Measurements from ENCODE around the gene CDH4. TPM values are rescaled to one million over a fixed set of nuclear protein-coding genes. Genes with fewer than 3 reads are reported as not detected.

Gene CDH4
- total RNA-seq, 1 donor from 2014 or later = 2.9 TPM

DNA sequence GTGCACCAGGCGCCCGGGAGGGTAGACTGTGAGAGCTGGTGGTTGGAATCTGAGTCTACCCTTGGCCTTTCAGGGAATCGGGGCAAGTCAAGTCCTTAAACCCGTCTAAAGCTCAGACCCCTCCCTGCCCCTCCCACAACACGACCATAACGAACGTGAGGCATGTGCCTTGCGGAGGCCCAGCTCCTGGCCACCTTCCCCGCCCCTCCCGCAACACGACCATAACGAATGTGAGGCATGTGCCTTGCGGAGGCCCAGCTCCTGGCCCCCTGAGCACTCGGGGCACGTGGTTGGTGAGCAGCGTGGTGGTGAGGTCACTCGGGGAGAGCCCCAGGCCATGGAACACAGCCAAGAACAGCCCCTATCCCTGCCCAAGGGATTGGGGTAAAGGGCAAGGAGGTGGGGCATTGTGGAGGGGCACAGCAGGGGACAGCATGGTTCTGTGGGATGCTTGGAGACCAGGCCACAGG, 681.5 kb downstream of the CDH4 start:
- Histone ChIP-seq H3K4me1 (peaks cover 10% of the 10 kb centered on the region), H3K27ac (no peak overlapping the region), H3K4me3 (no peak overlapping the region), H3K79me2 (ENCODE audit: low read depth) (no peaks in the 10 kb centered on the region), H3K9ac (no peak overlapping the region), H3F3A (ENCODE audit: low read depth) (peaks cover 4% of the 10 kb centered on the region), H2AFZ (replicated peaks) (no peak overlapping the region), H3K36me3 (no peaks in the 10 kb centered on the region), H3K4me2 (no peak overlapping the region), H3K9me3 (ENCODE audit: low read depth) (no peaks in the 10 kb centered on the region), H4K20me1 (ENCODE audit: low read depth) (no peaks in the 10 kb centered on the region), H3K27me3 (no peaks in the 10 kb centered on the region)
- H3K27ac Mint-ChIP-seq = no peak overlapping the region
- DNase-seq (ENCODE audit: low spot score) = no peak
- peaks cover 2% of the 10 kb centered on the region for H3K9me3 Mint-ChIP-seq
- H3K4me1 Mint-ChIP-seq = peaks cover 10% of the 10 kb centered on the region
- H3K27me3 Mint-ChIP-seq (ENCODE audit: insufficient read depth, low read depth) = peaks cover 2% of the 10 kb centered on the region
- TF ChIP-seq, protein P1, sequence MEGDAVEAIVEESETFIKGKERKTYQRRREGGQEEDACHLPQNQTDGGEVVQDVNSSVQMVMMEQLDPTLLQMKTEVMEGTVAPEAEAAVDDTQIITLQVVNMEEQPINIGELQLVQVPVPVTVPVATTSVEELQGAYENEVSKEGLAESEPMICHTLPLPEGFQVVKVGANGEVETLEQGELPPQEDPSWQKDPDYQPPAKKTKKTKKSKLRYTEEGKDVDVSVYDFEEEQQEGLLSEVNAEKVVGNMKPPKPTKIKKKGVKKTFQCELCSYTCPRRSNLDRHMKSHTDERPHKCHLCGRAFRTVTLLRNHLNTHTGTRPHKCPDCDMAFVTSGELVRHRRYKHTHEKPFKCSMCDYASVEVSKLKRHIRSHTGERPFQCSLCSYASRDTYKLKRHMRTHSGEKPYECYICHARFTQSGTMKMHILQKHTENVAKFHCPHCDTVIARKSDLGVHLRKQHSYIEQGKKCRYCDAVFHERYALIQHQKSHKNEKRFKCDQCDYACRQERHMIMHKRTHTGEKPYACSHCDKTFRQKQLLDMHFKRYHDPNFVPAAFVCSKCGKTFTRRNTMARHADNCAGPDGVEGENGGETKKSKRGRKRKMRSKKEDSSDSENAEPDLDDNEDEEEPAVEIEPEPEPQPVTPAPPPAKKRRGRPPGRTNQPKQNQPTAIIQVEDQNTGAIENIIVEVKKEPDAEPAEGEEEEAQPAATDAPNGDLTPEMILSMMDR (IDR thresholded peaks at IDR 0.05) = no peak
- TF ChIP-seq EZH2phosphoT487 (IDR thresholded peaks at IDR 0.05) = no peak
- no peak for TF ChIP-seq EZH2 (IDR thresholded peaks at IDR 0.05)
- peaks cover 7% of the 10 kb centered on the region for H3K36me3 Mint-ChIP-seq
- no peak overlapping the region for H3K4me3 Mint-ChIP-seq

DNA sequence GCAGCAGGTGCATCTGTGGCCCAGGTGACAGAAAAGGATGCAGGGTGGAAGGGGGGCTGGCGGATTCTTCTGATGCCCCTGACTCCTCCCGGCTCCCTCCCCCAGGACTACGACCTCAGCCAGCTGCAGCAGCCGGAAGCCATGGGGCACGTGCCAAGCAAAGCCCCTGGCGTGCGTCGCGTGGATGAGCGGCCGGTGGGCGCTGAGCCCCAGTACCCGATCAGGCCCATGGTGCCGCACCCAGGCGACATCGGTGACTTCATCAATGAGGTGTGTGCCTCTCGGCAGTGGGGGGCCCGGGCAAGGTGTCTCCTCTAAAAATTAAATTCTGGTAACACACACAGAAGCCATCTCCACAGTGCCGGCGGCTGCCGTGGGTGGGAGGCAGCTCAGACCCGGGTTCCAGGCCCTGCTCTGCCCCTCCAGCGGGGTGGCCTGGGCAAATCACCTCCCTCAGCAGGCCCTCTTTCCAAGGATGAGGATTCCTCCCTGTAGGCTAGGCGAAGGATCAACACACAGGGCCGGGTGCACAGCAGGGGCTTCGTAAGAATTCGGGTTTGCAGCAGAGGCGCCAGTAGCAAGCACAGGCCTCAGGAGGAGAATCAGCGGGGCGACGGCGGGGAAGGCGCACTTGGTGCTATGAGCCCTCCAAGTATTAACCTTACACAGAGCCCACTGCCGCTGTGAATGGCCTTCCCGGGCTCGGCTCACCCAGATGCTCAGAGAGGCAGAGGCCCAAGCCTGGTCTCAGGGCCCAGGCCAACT, 682.1 kb downstream of the CDH4 start:
- Histone ChIP-seq H3K4me1 (peaks cover 10% of the 10 kb centered on the region), H3K27me3 (no peaks in the 10 kb centered on the region), H3K9me3 (ENCODE audit: low read depth) (no peaks in the 10 kb centered on the region), H3K36me3 (no peaks in the 10 kb centered on the region), H3K4me2 (no peak overlapping the region), H3K79me2 (ENCODE audit: low read depth) (no peaks in the 10 kb centered on the region), H2AFZ (replicated peaks) (no peak overlapping the region), H3F3A (ENCODE audit: low read depth) (peaks cover 4% of the 10 kb centered on the region), H3K27ac (no peak overlapping the region), H3K9ac (no peak overlapping the region), H3K4me3 (no peak overlapping the region), H4K20me1 (ENCODE audit: low read depth) (no peaks in the 10 kb centered on the region)
- H3K4me3 Mint-ChIP-seq = no peak overlapping the region
- no peak overlapping the region for H3K27ac Mint-ChIP-seq
- no peak for TF ChIP-seq EZH2phosphoT487 (IDR thresholded peaks at IDR 0.05)
- DNase-seq (ENCODE audit: low spot score) = peak; percentile 39
- H3K36me3 Mint-ChIP-seq = peaks cover 6% of the 10 kb centered on the region
- H3K27me3 Mint-ChIP-seq (ENCODE audit: insufficient read depth, low read depth) = peaks cover 2% of the 10 kb centered on the region
- H3K4me1 Mint-ChIP-seq = peaks cover 10% of the 10 kb centered on the region
- H3K9me3 Mint-ChIP-seq = no peaks in the 10 kb centered on the region

DNA sequence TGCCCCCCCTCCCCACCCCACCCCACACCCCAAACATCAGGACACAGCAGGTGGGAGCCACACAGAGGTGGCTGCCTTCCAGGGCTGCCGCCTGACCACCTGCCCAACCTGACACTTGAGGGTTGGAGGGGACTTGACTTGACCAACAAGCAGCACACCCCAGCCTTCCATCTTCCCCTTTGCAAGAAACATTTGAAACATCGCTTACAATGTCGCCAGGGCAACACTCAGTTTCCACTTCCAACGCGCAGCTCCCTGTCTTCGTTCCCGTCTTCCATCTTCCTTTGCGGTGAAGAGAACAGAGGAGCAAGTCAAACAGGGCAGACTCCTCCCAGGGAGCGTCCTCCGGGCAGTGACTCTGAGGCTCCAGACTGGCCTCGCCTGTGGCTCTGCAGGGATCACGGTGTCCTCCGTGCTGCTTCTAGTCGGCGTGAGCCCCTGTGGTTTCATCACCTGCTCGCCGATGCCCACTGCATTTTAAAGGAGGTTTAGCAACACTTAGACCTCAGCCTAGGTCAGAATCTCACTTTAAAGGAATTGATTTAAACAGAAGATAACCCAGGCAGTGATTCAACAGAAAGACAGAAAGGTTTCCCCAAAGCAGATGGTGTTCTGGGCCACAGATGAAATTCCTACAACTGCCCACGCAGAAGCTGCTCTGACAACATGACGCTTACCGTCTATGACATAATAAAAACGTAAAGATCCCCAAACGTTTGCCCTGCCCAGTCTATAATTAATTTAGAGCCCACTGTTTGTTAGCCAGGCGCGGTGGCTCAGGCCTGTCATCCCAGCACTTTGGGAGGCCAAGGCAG, 682.9 kb downstream of the CDH4 start:
- peaks cover 10% of the 10 kb centered on the region for H3K4me1 ChIP-seq
- no peaks in the 10 kb centered on the region for H3K36me3 ChIP-seq
- no peaks in the 10 kb centered on the region for H3K27me3 ChIP-seq
- Mint-ChIP-seq H3K27me3 (ENCODE audit: insufficient read depth, low read depth) (peaks cover 2% of the 10 kb centered on the region), H3K4me3 (no peak overlapping the region), H3K27ac (no peak overlapping the region), H3K9me3 (no peaks in the 10 kb centered on the region), H3K36me3 (peaks cover 6% of the 10 kb centered on the region), H3K4me1 (peaks cover 10% of the 10 kb centered on the region)
- H3K79me2 ChIP-seq (ENCODE audit: low read depth) = no peaks in the 10 kb centered on the region
- H2AFZ ChIP-seq (replicated peaks) = no peak overlapping the region
- no peak for TF ChIP-seq EZH2phosphoT487 (IDR thresholded peaks at IDR 0.05)
- TF ChIP-seq EZH2 (IDR thresholded peaks at IDR 0.05) = no peak
- TF ChIP-seq, protein P1 (IDR thresholded peaks at IDR 0.05) = no peak
- H3K4me3 ChIP-seq = no peak overlapping the region
- no peak for DNase-seq (ENCODE audit: low spot score)
- no peak overlapping the region for H3K27ac ChIP-seq
- no peaks in the 10 kb centered on the region for H4K20me1 ChIP-seq (ENCODE audit: low read depth)
- no peak overlapping the region for H3K4me2 ChIP-seq
- peaks cover 4% of the 10 kb centered on the region for H3F3A ChIP-seq (ENCODE audit: low read depth)
- H3K9me3 ChIP-seq (ENCODE audit: low read depth) = no peaks in the 10 kb centered on the region
- H3K9ac ChIP-seq = no peak overlapping the region

All from neural progenitor cell (in vitro differentiated cells).